DMS53 treated with DMSO at 0.1 percent for 48 hours (cell line): Measurements from ENCODE around the gene LCAT.

Experiments used
- DNase-seq: peaks from one replicate; lab custom pipeline; 2025; ENCODE audit not compliant: unreplicated experiment; lab: John Stamatoyannopoulos, UW

LCAT gene

DNA sequence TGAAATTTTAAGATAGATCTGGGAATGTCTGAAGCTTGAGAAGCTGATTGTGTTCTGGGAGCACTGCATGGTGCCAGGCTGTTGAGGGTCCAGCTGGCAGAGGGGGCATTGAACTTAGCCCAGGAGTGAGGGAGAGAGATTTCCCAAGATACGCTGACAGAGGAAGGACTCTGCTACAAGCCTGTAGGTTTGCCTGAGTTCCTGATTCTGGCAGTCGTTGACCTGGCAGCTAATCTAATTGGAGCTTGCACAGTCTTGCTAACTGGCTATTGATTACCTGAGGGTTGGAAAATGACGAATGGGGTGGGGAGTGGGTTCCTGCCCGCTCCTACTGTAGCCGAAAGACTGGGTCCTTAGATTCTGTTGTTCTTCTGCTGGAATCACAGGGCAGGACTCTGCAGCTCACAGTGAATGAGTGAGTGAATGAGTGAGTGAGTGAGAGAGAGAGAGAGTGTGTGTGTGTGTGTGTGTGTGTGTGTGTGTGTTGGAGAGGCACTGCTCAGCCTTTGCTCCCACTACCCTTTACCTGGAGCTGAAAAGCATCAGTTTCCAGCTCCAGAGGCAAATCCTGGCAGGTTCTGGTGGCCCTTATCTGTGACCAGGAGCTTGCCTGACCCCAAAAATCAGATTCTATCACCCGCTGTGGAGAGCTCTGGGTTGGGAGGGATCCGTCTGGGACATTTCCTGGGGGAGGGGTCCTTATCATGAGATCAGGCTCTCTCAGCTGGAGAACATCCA lies 29.0 kb downstream of the LCAT start:
- no peak for DNase-seq

DNA sequence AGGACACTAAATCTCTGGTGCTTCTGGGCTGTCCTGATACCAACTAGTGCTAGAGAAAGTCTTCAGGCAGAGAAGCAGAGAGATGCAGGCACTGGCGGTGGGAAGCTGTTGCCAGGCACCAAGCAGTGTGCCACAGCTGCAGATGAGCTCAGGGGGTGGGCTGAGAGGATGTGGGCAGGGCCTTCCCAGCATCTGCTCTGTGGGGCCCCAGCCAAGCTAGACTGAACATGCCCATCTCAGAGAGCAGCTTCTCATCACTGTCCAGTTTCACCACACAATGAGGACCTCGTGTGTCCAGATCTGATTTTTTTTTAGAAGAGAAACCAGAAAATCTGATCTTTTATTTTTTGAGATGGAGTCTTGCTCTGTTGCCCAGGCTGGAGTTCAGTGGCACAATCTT lies 33.8 kb downstream of the LCAT start:
- DNase-seq, result no peak

- DNase-seq, result no peak
Measured at GRCh38 chr16:67909056-67909742, 34.7 kb downstream of the LCAT start.

DNA sequence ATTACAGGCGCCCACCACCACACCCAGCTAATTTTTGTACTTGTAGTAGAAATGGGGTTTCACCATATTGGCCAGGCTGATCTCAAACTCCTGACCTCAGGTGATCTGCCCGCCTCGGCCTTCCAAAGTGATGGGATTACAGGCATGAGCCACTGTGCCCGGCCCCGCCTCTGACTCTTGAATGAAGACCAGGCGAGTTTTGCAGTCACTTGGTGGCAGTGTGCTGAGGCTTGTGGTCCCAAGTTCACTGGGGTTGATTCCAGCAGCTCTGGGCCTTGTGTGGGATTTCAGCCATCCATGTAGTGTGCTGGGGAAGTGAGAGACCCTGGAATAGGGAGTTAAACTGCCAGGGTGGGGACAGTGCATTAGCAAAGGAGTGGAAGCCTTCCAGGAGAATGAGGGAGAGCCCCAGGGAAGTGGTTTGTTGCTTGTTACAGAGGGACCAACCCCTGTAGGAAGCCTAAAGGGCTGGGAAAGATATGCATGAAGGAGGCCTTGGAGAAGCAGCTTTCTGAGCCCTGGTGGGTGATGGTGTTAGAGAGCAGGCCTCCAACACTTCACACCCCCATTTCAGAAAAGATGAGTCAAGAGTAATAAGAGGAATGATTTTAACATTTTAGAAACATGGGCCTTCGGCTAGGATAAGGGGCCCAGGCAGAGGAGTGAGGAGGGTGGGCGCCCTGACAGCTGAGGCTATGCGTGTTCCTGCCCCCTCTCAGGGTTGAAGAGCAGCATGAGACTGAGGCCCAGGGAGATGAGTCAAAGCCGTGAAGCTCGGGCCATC lies 36.3 kb downstream of the LCAT start:
- no peak for DNase-seq

- no peak for DNase-seq
Measured at GRCh38 chr16:67902831-67903230, 41.1 kb downstream of the LCAT start.

GRCh38 chr16:67901734-67902133 lies 42.2 kb downstream of the LCAT start:
- DNase-seq, result no peak

- no peak for DNase-seq
Measured at GRCh38 chr16:67897231-67897630, 46.7 kb downstream of the LCAT start.

GRCh38 chr16:67893743-67894399 lies 50.0 kb downstream of the LCAT start:
- DNase-seq, result no peak

- peak; percentile 80 for DNase-seq
Measured at GRCh38 chr16:67892899-67893742, 50.8 kb downstream of the LCAT start, which contains the start of gene PSKH1. Gene PSKH1 (plus strand): TSS chr16:67893254. CDS start chr16:67908750, 15,496 bp downstream.

GRCh38 chr16:67892375-67892774 lies 51.5 kb downstream of the LCAT start:
- no peak for DNase-seq
